ENCODE measurements around the gene LZTFL1.

DNA sequence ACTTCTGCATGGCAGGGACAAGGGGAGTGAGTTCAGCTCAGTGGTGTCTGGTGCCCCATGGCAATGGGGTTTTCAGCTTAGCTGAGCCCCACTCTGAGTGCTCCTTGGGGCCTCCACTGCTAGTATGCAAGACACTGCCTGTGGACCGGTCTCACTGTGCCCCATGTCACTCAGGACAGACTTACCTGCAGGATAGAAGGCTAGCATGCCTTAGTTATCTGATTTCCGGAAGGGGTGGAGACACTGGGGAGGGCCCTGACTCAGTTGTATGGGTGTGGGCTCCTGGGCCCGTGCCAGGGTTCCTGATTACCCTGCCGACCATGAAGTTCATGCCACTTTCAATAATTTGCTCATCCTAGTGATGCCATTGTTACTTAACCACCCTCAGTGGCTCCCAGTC lies 41.3 kb downstream of the LZTFL1 start:
- no peak for TF ChIP-seq CEBPB (IDR thresholded peaks at IDR 0.05; ENCODE audit: low read depth)
- TF ChIP-seq, protein P1, sequence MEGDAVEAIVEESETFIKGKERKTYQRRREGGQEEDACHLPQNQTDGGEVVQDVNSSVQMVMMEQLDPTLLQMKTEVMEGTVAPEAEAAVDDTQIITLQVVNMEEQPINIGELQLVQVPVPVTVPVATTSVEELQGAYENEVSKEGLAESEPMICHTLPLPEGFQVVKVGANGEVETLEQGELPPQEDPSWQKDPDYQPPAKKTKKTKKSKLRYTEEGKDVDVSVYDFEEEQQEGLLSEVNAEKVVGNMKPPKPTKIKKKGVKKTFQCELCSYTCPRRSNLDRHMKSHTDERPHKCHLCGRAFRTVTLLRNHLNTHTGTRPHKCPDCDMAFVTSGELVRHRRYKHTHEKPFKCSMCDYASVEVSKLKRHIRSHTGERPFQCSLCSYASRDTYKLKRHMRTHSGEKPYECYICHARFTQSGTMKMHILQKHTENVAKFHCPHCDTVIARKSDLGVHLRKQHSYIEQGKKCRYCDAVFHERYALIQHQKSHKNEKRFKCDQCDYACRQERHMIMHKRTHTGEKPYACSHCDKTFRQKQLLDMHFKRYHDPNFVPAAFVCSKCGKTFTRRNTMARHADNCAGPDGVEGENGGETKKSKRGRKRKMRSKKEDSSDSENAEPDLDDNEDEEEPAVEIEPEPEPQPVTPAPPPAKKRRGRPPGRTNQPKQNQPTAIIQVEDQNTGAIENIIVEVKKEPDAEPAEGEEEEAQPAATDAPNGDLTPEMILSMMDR (IDR thresholded peaks at IDR 0.05 in 2 of 3, conservative IDR thresholded peaks at IDR 0.05 in 1 of 3; ENCODE audit: borderline replicate concordance in 1 of 3, insufficient read depth in 1 of 3, low read depth in 2 of 3, low read length in 2 of 3) = no peak
- TF ChIP-seq ZNF274 (IDR thresholded peaks at IDR 0.05; ENCODE audit: low read depth, low read length) = no peak
- TF ChIP-seq JUND (IDR thresholded peaks at IDR 0.05) = no peak
- no peak for TF ChIP-seq EZH2 (IDR thresholded peaks at IDR 0.05)
- no peak for TF ChIP-seq POLR2AphosphoS5 (IDR thresholded peaks at IDR 0.05; ENCODE audit: low read depth, low read length)
- TF ChIP-seq POLR2A (IDR thresholded peaks at IDR 0.05; ENCODE audit: borderline replicate concordance, extremely low read depth, insufficient read depth, insufficient read length) = no peak
- TF ChIP-seq, protein P2, sequence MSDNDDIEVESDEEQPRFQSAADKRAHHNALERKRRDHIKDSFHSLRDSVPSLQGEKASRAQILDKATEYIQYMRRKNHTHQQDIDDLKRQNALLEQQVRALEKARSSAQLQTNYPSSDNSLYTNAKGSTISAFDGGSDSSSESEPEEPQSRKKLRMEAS (IDR thresholded peaks at IDR 0.05) = no peak
- TF ChIP-seq, protein P3, sequence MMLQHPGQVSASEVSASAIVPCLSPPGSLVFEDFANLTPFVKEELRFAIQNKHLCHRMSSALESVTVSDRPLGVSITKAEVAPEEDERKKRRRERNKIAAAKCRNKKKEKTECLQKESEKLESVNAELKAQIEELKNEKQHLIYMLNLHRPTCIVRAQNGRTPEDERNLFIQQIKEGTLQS (IDR thresholded peaks at IDR 0.05) = no peak
- no peak for TF ChIP-seq RAD21 (IDR thresholded peaks at IDR 0.05; ENCODE audit: low read depth)
- TF ChIP-seq FOSL1 (IDR thresholded peaks at IDR 0.05; ENCODE audit: low read depth) = no peak
- no peak for TF ChIP-seq SRF (IDR thresholded peaks at IDR 0.05; ENCODE audit: low read depth)
